ENCODE results near the gene CCDC192.

The CCDC192 gene

DNA sequence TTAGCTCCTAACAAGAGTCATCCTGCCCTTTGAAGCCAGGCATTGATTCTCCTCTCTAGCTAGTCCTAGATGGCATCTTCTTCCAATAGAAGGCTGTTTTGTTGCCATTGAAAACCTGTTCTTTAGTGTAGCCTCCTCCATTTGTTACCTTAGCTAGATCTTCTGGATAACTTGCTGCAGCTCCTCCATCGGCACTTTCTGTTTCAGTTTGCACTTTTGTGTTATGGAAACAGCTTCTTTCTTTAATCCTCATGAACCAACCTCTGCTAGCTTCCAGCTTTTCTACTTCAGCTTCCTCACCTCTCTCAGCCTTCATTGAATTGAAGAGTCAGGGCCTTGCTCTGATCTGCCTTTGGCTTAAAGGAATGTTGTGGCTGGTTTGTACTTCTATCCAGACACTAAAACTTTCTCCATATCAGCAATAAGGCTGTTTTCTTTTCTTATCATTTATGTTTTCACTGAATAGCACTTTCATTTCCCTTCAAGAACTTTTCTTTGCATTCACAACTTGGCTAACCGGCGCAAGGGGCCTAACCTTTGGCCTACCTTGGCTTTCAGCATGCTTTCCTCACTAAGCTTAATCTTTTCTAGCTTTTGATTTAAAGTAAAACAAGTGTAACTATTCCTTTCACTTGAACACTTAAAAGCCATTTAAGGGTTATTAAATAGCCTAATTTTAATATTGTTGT, 213.8 kb downstream of the CCDC192 start:
- in situ Hi-C loops (cut with MboI; ENCODE audit: low sequenced_read_pairs), result no loop called here

DNA sequence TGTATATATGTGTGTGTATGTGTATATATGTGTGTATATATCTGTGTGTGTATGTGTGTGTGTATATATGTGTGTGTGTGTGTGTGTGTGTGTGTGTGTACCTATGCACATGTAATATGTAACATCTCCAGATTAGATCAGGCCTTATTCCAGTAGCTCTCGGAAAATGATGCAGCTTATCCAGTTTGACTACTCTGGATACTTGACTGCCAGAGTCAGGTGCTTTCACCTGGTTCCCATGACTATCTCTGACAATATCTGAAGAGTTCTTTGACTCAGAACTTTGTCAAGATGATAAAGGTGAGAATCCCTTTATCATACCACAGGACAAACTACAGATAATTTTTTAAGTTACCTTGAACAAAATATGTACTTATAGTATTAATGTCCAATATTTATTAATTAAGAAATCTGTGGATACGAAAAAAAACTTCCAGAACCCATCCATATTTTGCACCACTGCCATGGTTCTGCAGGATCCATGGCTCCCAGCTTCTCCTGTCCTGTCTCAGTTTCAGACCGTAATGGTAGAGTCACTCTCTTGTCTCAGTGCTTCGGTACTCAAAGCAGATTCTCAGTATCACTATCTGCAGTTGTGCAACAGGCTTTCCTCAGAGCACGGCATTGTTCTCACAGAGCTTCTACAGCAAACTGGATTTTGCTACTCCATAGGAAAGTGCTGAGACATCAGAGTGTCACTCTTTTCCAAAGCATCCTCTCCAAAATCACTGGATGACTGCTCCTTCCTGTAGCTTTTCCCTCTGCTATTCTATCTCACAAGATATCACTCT, 216.0 kb downstream of the CCDC192 start:
- in situ Hi-C loops (cut with MboI; ENCODE audit: low sequenced_read_pairs), result no loop called here

DNA sequence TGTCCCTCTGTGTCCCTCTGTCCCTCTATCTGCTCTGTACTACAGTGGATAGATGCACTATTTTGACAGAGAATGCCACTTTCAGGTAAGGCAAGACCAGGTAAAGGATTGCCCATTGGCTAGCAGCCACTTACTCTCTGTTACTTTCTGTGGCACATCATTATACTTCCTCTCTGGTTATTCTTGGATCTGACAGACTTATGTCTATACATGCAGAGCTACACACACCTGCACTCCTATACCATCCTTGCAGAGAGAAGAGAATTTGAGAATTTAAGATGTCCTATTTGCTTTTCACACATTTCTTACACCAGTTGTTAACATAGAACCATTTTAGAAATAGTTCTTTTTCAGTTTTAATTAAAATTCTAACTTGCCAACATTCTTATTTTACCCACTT, 216.6 kb downstream of the CCDC192 start:
- in situ Hi-C loops (cut with MboI; ENCODE audit: low sequenced_read_pairs), result no loop called here

DNA sequence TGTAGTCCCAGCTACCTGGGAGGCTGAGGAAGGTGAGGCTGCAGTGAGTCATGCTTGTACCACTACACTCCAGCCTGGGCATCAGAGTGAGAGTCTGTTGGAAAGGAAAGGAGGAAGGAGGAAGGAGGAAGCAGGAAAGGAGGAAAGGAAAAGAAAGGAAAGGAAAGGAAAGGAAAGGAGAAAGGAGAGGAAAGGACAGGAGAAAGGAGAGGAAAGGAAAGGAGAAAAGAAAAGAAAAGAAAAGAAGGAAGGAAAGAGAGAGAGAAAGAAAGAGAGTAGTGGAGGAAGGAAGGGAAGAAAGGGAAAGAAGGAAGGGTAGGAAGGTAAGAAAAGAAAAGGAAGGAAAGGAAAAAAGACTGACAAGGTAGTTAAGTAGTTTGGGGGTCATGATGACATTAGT, 217.7 kb downstream of the CCDC192 start:
- in situ Hi-C loops (cut with MboI; ENCODE audit: low sequenced_read_pairs), result no loop called here

DNA sequence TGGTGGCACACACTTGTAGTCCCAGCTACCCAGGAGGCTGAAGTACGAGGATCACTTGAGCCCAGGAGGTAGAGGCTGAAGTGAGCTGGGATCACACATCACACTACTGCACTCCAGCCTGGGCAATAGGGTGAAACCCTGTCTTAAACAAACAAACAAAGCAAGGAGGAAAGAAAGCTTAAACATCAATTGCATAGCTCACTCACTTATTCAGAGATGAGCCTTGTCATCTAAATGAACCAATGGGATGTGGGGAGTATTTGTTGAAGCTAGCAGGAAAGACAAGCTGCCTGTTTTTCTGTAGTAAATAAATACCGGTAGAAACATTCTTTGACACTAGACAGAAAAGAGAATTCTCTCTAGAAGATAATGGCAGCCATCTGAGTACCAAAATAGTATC, 219.4 kb downstream of the CCDC192 start:
- in situ Hi-C loops (cut with MboI; ENCODE audit: low sequenced_read_pairs), result no loop called here

DNA sequence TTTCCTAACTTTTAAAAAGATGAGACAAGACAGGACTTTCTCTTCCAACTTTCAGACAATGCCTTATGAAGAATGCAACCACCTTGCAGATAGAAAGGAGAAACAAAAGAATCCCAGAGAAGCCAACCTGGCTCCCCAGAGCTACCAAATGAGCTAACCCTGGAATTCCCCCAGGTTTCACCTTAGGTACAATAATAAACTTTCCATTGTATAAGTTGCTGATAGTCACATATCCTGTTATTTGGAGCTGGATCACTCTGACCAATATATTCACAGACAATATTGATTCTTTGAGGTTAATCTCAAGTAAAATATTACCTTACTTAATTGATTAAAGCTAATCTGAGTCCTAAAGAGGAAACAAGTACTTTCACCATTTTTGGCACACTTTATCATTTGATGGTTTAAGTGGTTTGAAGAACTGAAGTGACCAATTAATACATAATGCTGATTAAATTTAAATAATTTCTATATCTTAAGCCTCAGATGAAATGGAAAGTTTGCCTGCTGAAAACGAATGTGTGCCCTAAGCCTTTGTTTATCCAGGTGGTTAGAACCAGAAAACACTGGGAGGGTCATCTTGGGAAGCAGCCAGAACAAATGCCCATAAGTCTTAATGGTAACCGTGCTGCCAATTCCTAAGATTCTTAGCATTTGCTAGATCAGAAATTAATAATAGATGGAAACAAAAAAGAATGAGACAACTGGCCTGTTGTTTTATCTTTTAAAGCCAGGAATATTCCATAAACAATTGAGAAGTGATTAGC, 220.8 kb downstream of the CCDC192 start:
- in situ Hi-C loops (cut with MboI; ENCODE audit: low sequenced_read_pairs), result no loop called here

DNA sequence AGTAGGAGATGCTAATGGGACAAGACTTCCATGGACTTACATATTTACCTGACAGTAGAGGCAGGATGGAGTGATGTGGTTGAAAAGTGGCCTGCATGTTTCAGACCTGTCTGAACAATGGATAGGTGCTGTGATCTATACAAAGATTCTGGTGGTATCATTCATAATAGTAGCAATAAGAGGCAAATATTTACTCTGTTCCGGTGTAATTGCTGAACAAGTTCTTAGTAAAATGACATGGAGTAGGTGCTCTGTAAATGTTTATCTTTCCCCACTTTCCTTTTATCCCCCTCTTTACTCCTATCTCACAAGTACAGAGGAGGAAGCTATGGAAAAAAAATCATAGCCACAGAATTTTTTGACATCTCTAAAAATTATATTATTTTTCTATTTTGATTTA, 221.4 kb downstream of the CCDC192 start:
- in situ Hi-C loops (cut with MboI; ENCODE audit: low sequenced_read_pairs), result no loop called here

DNA sequence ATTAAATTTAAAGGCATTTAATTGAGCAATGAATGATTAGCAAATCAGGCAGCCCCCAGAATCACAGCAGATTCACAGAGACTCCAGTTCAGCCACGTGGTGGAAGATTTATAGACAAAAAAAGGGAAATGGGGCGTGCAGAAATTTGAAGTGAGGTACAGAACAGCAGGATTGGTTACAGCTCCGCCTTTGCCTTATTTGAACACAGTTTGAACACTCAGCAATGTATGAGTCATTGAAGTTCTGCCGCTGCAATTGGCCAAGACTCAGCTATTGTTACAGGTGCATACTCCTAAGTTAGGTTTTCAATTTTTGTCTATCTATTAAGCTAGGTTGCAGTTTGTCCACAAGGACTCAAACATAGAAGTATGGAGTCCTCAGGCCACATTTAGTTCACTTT, 222.7 kb downstream of the CCDC192 start:
- in situ Hi-C loops (cut with MboI; ENCODE audit: low sequenced_read_pairs), result no loop called here

DNA sequence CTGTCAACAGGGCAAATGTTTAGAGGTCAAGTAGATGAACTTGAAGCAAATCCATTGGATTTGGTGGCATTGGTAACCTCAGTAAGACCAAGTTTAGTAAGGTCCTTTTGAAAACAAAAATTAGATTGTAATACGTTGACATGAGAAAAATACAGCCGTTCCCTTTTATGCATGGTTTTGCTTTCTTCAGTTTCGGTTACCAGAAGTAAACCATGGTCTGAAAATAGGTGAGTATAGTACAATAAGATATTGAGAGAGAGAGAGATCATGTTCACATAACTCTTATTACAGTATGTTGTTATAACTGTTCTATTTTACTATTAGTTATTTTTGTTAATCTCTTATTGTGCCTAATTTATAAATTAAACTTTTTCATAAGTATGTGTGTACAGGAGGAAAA, 223.8 kb downstream of the CCDC192 start:
- in situ Hi-C loops (cut with MboI; ENCODE audit: low sequenced_read_pairs), result no loop called here

DNA sequence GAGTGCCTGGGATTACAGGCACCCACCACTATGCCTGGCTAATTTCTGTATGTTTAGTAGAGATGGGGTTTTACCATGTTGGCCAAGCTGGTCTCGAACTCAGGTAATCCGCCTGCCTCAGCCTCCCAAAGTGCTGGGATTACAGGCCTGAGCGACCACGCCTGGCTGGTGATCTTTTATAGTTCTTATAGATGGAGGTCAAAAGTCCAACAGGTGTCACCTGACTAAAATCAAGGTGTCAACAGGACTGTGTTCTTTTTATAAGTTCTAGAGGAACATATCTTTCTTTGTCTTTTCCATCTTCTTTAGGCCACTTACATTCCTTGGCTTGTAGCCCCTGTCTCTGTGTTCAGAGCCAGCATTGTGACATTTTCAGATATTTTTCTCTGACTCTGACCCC, 224.9 kb downstream of the CCDC192 start:
- in situ Hi-C loops (cut with MboI; ENCODE audit: low sequenced_read_pairs), result no loop called here

DNA sequence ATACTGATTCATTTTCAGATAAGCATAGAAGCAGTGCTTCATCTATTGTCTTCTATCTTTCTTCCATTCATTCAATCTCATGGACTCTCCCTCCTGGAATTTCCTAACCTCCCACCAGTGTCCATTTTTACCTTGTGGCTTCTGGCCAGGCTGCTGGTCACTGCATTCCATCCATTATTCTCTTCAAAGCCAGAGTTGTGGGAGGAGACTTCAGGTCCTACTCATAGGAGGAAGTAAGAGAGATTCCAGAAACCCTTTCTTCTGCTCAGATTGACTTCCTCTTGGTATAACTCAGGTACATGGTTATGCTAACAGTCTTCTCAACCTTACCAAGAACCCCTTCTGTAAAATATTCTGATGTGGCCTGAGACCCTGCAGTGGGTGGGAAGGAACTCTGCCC, 227.1 kb downstream of the CCDC192 start:
- in situ Hi-C loops (cut with MboI; ENCODE audit: low sequenced_read_pairs), result no loop called here

DNA sequence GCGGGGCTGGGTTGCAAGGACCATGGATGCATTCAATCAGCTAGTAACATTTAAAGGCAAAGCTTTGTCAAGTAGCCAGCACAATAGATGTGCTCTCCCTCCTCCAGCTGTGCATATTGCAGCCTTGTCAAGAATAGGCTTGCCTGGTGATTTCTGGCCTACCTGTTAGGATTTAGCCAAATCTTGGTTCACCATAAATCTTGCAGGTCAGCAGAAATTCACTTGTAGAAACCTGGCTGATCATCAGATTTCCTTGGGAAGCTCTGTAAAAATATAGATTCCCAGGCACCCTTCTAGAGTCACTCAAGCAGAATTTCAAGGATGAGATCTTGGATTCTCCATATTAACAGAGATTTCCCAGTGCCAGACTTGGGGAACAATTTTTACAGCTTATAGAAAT, 228.2 kb downstream of the CCDC192 start:
- in situ Hi-C loops (cut with MboI; ENCODE audit: low sequenced_read_pairs), result no loop called here

DNA sequence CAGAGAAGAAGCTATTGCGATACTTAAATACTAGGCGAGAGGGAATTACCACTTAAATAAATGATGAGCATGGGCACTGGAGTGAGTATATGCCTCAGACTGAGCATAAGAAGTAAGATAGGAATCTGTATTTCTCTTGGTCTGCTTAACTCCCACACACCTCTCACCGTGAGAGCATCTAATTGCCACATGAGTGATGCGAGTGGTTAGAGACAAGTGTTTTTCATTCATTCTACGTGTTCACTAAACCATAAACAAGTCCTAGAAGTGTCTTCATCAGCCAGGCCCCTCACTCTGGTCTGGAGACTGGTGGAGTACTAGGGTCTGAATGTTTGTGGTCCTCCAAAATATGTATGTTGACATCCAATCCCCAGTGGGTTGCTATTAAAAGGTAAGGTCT, 230.2 kb downstream of the CCDC192 start:
- in situ Hi-C loops (cut with MboI; ENCODE audit: low sequenced_read_pairs), result no loop called here

DNA sequence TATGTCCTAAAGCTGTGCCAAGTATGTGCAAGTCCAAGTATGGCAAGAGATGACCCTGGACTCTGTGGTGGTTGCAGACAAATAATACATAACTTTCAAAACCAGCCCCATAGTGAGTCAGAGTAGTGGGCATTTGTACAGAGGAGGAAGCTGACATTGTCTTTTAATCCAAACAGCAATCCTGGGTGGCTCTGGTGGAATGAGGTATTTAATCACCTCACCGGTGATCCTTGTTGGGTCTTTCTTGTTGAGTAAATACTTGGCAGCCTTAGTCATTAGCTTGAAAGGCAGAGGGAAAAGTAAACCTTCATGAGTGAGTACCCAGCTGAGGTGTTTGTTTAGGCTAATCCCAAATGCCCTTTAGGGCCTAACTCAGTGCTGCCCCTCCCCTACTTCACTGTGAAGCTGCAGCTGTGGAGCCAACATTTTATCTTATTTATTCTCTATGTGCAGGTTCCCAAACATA, 231.6 kb downstream of the CCDC192 start:
- in situ Hi-C loops (cut with MboI; ENCODE audit: low sequenced_read_pairs), result no loop called here

DNA sequence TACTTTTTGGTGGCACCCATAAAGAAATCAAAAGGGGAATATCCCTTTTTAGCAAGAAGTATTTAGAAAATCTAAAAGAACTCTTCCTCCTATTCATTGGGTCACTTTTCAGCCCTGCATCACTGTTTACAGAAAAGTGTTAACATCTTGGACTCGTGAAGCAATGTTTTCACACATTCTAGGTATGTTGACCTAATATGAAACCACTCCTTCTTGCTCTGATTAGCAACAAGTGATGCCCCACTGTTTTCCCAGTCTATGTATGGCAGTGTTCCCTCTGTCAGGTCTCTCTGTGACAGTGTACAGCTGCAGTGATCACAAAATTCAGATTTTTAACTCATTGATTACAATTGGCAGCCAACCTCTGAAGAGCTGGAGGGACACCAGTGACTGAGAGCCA, 232.2 kb downstream of the CCDC192 start:
- in situ Hi-C loops (cut with MboI; ENCODE audit: low sequenced_read_pairs), result no loop called here

DNA sequence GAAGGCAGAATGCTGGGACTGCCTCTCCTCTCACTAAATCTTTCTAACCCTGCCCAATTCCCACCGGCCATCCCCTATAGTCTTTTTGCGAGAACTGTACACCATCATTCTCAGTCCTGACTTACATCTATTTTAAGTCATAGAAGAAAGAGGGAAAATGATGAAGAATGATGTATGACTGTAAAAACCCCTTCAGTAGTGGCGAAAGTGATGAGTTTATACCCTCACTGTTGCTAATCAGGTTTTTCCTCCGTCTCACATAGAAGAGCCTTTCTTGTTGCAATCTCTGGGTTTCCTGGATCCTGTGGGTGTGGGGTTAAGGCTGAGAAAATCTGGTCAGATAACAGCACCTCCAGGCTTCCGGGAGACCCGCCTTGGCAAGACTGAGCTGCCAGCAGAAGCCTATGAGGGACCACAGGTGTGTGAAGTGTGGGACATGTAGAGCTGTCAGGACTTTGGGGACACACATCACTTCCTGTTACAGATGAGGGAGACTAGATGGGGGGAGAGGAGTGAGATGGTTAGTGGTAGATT, 233.3 kb downstream of the CCDC192 start:
- in situ Hi-C loops (cut with MboI; ENCODE audit: low sequenced_read_pairs), result no loop called here

DNA sequence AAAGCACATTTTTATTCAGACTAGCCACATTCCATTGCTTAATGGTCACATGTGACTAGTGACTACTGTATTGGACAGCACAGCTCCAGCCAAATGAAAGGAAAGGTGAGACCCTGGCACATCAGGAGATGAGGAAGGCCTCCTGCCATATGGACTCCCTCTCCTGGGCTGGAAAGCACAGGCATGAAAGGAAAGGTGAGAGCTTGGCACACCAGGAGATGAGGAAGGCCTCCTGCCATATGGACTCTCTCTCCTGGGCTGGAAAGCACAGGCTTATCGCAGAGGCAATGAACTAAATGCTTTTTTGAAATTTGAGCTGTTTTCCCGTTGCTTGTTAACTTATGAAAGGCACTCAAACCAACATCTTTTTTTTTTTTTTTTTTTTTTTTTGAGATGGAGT, 235.6 kb downstream of the CCDC192 start:
- in situ Hi-C loops (cut with MboI; ENCODE audit: low sequenced_read_pairs), result no loop called here

DNA sequence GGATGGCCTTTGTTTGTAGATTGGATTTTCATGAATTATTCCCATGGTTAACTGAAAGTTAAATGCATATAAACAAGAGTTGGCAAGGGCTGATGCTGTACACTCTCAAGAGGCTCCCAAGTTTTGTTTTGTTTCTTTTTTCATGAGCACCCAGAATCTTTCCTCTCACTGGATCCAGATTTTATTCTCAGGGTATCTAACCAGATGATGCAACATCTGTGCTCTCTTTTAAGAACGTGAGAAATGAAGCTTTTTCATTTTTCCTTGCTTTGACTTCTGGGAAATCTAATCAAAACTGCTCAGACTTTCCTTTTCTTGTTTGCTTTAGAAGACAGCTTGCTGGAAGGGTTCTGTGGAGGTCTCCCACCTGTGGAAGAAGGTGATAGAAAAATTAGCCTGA, 237.7 kb downstream of the CCDC192 start:
- in situ Hi-C loops (cut with MboI; ENCODE audit: low sequenced_read_pairs), result no loop called here

DNA sequence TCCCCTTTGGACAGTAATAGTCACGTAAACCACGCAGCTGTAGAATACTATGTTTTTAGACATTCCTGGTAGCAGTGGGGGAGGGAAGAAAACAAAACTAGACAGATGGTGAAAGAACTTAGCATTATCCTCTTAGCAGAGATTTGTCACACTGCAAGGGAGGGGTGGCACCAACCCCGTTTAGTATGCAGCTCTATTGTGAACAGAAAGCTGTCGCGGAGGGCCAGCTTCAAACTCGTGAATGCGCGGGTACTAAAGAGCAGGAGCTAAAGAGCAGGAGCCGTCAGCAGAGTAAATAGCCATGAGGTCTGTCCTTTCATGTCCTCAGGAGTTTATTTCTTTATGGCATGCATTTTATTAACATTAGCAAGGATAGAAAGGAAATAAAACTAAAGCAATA, 238.5 kb downstream of the CCDC192 start:
- in situ Hi-C loops (cut with MboI; ENCODE audit: low sequenced_read_pairs), result no loop called here

DNA sequence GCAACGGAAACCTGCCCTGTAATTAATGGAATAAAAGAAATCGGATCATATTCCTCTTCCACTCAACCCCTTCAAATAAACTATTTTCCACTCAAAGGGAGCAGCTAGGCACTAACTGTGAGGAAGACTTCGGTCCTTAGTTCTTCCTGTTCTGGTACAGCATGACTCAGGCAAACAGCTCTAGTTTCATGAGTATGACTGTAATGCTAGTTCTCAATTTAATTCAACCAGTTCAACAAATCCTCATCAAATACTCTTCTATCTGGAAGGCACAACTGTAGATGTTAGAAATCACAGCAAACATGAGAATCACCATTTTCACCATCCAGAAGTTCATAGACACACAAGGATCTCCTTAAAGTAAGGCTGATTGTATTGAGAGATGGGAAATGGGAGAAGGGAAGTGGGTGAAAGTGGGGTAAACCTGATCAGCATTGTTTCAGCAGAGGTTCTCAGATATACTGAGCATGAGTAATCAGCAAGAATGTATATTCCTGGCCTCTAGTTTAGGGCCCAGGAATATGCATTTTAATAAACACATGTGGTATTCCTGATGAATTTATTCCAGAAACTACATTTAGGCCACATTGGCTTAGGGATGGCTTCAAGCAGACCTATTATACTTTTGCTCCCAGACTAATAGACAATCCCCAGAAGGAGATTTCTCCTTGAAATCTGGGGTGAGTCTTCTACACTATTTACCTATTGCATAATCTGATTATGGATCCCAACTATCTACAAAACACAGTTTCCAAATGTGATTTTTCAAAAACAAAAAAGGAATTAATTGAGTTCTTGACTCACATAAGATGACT, 239.3 kb downstream of the CCDC192 start:
- in situ Hi-C loops (cut with MboI; ENCODE audit: low sequenced_read_pairs), result no loop called here

DNA sequence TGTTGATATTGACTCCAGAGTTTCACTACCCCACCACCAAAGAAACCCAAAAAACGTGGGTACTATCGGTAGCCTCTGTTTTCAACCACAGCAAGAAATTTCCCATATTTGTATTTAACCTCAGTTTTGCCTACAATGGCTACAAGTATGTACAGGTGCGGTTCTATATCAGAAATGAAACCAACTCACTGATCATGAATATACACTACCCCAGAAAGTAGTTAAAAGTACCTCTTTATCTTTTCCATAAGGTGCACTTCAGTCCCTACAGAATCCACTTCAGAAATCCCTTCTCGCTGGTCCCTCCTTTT, 239.8 kb downstream of the CCDC192 start:
- in situ Hi-C loops (cut with MboI; ENCODE audit: low sequenced_read_pairs), result no loop called here

All from HL-60/S4 (cell line).